ENCODE data around the gene PLCB2. TPM values are rescaled to one million over a fixed set of nuclear protein-coding genes. Genes with fewer than 3 reads are reported as not detected.

PLCB2 gene
- polyA plus RNA-seq, 1 of the 3 experiments (the other 2 are of a cell fraction), result 0.15 TPM

DNA sequence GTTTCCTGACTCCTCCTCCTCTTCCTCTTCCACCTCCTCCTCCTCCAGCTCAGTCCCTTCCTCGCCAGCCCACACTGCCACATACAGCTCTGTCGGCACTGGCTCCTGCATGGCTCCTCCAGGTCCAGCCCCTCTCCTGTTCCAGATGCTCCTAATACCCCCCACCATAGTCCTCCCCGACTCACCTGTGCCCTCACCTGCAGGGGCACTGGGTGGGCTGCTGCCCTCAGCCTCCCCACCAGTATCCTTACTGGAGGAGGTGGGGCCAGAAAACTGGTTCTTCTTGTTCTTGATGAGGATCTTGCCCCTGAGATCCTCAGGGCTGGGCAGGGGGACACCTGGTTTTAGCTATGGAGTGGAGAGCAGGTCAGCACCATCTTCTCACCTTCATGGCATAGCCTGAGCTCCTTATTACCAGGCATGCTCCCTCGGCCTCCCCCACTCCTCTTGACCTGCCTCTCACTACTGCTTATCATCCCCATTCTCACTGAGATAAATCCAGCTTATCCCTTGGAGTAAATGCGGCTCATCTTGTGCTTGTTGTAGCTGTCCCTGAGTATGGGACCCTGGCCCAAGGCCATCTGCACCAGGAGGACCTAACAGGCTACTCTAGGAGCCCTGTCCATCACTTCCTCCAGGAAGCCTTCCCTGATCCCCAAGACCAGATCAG lies 11.0 kb downstream of the PLCB2 start (continued):
- TF ChIP-seq RFX5 (IDR thresholded peaks at IDR 0.05; ENCODE audit: low read length), result no peak

DNA sequence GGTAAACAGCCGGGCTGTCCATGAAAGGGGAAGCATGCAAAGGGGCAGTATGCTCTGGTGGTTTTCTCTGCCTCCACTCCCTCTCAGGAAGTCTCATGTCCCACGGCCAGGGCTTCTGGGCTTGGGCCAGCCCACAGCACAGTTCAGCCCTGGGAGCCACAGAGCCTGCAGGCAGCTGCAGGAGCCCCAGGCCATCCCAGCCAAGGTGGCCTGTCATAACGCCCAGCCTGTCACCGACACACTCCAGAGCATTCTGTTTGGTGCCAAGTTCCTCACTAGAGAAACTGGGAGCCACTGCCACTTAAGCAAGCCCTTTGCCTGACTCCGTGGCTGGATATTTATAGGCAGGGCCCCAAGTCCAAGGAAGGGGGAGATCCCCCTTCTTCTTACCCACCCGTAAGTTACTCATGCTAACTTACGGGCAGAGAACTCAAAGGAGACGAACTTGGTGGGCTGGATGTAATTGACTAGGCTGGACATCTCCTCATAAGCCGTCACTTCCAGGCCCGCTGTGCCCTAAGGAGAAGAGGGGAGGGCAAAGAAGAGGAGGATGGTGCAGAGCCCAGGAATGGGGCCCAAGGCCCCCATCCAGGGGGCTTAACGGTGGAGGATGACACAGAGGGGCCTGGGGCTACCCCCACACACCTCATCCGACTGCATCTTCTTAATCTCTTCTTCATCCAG lies 11.7 kb downstream of the PLCB2 start:
- ChIA-PET POLR2A (no interaction called here), CTCF (interaction anchor here (1.0 to 66.3 kb wide), 4 partner anchors 8 to 79 kb away, joined by 3 to 2194 read pairs (median 412); partner anchors contain the start of genes CCDC9B, DISP2, INAFM2 and PHGR1)
- Histone ChIP-seq H3K4me2 (no peak overlapping the region), H4K20me1 (ENCODE audit: insufficient read depth) (no peaks in the 10 kb centered on the region), H3K4me3 (ENCODE audit: low read depth in 2 of 2, low read length in 1 of 2) (no peak overlapping the region), H3K79me2 (ENCODE audit: insufficient read depth) (no peaks in the 10 kb centered on the region), H3K4me1 (ENCODE audit: control insufficient read depth in 1 of 2, insufficient read depth in 2 of 2, low read depth in 1 of 2, low read length in 1 of 2) (peaks cover 0 to 18% of the 10 kb centered on the region in 2 experiments; a peak in 2 of 4 replicates), H3K27ac (ENCODE audit: low read depth in 2 of 2, low read length in 1 of 2) (no peak overlapping the region), H3K36me3 (replicated peaks in 1 of 2; ENCODE audit: control insufficient read depth in 1 of 2, insufficient read depth in 2 of 2, low read length in 1 of 2) (no peaks in the 10 kb centered on the region), H2AFZ (ENCODE audit: low read depth) (no peak overlapping the region), H3K27me3 (ENCODE audit: insufficient read depth) (peaks cover 5% of the 10 kb centered on the region; the same call in 1 of the 2 replicates), H3K9me3 (no peaks in the 10 kb centered on the region), H3F3A (replicated peaks; ENCODE audit: insufficient read depth) (no peaks in the 10 kb centered on the region), H3K9ac (no peak overlapping the region), H3K9me2 (no peaks in the 10 kb centered on the region)
- TF ChIP-seq, protein P1, sequence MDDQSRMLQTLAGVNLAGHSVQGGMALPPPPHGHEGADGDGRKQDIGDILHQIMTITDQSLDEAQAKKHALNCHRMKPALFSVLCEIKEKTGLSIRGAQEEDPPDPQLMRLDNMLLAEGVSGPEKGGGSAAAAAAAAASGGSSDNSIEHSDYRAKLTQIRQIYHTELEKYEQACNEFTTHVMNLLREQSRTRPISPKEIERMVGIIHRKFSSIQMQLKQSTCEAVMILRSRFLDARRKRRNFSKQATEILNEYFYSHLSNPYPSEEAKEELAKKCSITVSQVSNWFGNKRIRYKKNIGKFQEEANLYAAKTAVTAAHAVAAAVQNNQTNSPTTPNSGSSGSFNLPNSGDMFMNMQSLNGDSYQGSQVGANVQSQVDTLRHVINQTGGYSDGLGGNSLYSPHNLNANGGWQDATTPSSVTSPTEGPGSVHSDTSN (IDR thresholded peaks at IDR 0.05), result no peak
- TF ChIP-seq GATA2 (CRISPR knock-in tag; IDR thresholded peaks at IDR 0.05), result no peak
- no peak for TF ChIP-seq JUND (IDR thresholded peaks at IDR 0.05)
- TF ChIP-seq RCOR1 (IDR thresholded peaks at IDR 0.05; ENCODE audit: low read length), result no peak
- TF ChIP-seq SIN3A (IDR thresholded peaks at IDR 0.05; ENCODE audit: borderline replicate concordance, low read depth, low read length), result no peak
- no peak for TF ChIP-seq TEAD4 (IDR thresholded peaks at IDR 0.05; ENCODE audit: borderline replicate concordance, insufficient read depth)
- no peak for TF ChIP-seq FOSL2 (IDR thresholded peaks at IDR 0.05; ENCODE audit: borderline replicate concordance, low read depth)
- TF ChIP-seq, protein P2, sequence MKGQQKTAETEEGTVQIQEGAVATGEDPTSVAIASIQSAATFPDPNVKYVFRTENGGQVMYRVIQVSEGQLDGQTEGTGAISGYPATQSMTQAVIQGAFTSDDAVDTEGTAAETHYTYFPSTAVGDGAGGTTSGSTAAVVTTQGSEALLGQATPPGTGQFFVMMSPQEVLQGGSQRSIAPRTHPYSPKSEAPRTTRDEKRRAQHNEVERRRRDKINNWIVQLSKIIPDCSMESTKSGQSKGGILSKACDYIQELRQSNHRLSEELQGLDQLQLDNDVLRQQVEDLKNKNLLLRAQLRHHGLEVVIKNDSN (IDR thresholded peaks at IDR 0.05; ENCODE audit: borderline replicate concordance, low read depth), result no peak
- DNase-seq, result no peak
- 53% methylated on average over 10 of the region's 12 CpGs for WGBS (ENCODE audit: low lambda C conversion rate)

DNA sequence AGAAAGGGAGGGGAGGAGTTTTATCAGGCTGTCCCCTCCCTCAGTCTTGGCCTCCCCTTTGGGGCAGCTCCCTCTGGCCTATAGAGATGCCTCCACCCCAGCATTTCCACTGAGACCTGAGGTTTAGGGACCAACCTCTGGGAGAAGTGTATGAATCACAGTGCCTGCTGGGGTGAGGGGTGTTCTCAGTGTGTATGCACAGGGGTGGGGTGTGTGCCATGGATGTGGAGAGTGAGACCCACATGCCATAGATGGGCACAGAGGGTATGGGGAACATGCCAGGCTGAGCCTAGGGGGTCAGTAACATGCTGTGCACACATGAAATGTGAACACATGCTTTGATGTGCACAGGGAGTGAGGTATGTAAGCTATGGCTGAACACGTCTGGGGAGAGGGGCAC lies 12.4 kb downstream of the PLCB2 start:
- Histone ChIP-seq H3F3A (replicated peaks; ENCODE audit: insufficient read depth) (no peaks in the 10 kb centered on the region), H3K4me3 (ENCODE audit: low read depth in 2 of 2, low read length in 1 of 2) (no peak overlapping the region), H3K79me2 (ENCODE audit: insufficient read depth) (no peaks in the 10 kb centered on the region), H3K9me2 (no peaks in the 10 kb centered on the region), H3K4me1 (ENCODE audit: control insufficient read depth in 1 of 2, insufficient read depth in 2 of 2, low read depth in 1 of 2, low read length in 1 of 2) (peaks cover 0 to 21% of the 10 kb centered on the region in 2 experiments; a peak in 1 of 4 replicates), H3K9ac (no peak overlapping the region), H3K36me3 (replicated peaks in 1 of 2; ENCODE audit: control insufficient read depth in 1 of 2, insufficient read depth in 2 of 2, low read length in 1 of 2) (no peaks in the 10 kb centered on the region), H2AFZ (ENCODE audit: low read depth) (no peak overlapping the region), H3K9me3 (no peaks in the 10 kb centered on the region), H3K27ac (ENCODE audit: low read depth in 2 of 2, low read length in 1 of 2) (no peak overlapping the region), H3K4me2 (no peak overlapping the region), H4K20me1 (ENCODE audit: insufficient read depth) (no peaks in the 10 kb centered on the region), H3K27me3 (ENCODE audit: insufficient read depth) (peaks cover 5% of the 10 kb centered on the region; the same call in 1 of the 2 replicates)
- WGBS (ENCODE audit: low lambda C conversion rate), result 33% methylated on average over 1 of the region's 1 CpG
- ChIA-PET CTCF (interaction anchor here (0.8 to 66.3 kb wide), 5 partner anchors 9 to 78 kb away, joined by 3 to 2194 read pairs (median 5); partner anchors contain the start of genes CCDC9B, DISP2, INAFM2 and PHGR1), POLR2A (no interaction called here)
- no peak for DNase-seq
- no peak for TF ChIP-seq CHD2 (IDR thresholded peaks at IDR 0.05; ENCODE audit: low read length, partially characterized antibody)
- TF ChIP-seq RAD21 (IDR thresholded peaks at IDR 0.05; ENCODE audit: low read length), result no peak
- TF ChIP-seq MEF2A (IDR thresholded peaks at IDR 0.05; ENCODE audit: borderline replicate concordance, low read depth), result no peak
- TF ChIP-seq RFX5 (IDR thresholded peaks at IDR 0.05; ENCODE audit: low read length), result no peak
- no peak for TF ChIP-seq GATA2 (CRISPR knock-in tag; IDR thresholded peaks at IDR 0.05)
- no peak for TF ChIP-seq EZH2phosphoT487 (IDR thresholded peaks at IDR 0.05; ENCODE audit: borderline replicate concordance, low read depth)
- no peak for TF ChIP-seq MXI1 (IDR thresholded peaks at IDR 0.05; ENCODE audit: low read depth, low read length)
- no peak for TF ChIP-seq NFIC (IDR thresholded peaks at IDR 0.05; ENCODE audit: borderline replicate concordance)
- TF ChIP-seq, protein P3, sequence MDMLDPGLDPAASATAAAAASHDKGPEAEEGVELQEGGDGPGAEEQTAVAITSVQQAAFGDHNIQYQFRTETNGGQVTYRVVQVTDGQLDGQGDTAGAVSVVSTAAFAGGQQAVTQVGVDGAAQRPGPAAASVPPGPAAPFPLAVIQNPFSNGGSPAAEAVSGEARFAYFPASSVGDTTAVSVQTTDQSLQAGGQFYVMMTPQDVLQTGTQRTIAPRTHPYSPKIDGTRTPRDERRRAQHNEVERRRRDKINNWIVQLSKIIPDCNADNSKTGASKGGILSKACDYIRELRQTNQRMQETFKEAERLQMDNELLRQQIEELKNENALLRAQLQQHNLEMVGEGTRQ (IDR thresholded peaks at IDR 0.05; ENCODE audit: borderline replicate concordance, low read depth, low read length), result no peak
- no peak for TF ChIP-seq JUND (IDR thresholded peaks at IDR 0.05)
- no peak for TF ChIP-seq TEAD4 (IDR thresholded peaks at IDR 0.05; ENCODE audit: borderline replicate concordance, insufficient read depth)
- no peak for TF ChIP-seq FOXM1 (IDR thresholded peaks at IDR 0.05; ENCODE audit: low read depth)
- TF ChIP-seq POLR2AphosphoS5 (IDR thresholded peaks at IDR 0.05; ENCODE audit: low read depth, low read length), result no peak

Measured in SK-N-SH (cell line).